Measurements from ENCODE around the gene KCNQ1OT1. TPM values are rescaled to one million over a fixed set of nuclear protein-coding genes. Genes with fewer than 3 reads are reported as not detected.

Gene KCNQ1OT1
- total and polyA plus RNA-seq, 4 donors, result 0.05 to 4.9 (median 0.61) TPM

DNA sequence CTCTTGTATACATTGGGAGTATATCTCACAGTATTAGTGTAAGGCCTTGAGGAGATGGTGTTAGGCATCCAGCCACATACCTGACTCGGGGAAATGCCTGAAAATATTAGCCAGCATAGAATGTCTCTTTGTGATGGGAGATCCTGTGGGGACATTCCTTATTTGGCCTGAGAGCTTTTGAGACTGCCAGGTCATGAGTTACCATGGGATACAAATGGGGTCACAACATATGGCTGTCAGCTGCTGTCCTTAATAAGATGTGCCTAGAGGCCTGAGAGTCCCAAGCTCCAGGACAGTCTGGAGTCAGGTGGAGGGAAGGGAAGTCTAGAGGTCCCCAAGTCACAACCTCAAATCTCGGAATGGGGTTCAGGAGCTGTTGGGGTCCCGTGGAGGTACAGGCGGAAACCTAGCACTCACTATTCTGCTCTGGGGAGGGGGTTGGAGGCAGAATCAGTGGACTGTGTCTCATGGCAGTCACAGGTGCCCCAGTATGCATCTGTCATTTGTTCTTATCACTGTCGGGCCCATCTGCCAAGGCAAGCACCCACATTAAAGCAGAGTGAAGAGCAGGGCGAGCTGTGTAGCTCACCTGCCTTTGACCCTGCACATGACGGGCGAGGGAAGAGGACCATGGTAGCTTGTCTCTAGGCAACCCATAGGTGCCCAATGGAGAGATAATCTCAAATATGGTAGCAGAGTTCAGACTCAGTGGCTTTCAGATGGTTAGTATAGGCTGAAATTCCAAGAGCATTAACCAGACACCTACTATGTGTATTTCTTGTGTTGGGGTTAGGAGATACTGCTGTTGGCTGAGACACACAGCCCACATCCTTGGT, 29.9 kb downstream of the KCNQ1OT1 start:
- H3K36me3 ChIP-seq (ENCODE audit: control insufficient read depth in 4 of 4, insufficient read depth in 3 of 4, low read depth in 1 of 4, low read length in 3 of 4), result no peaks in the 10 kb centered on the region

GRCh38 chr11:2668876-2669275, 30.9 kb downstream of the KCNQ1OT1 start:
- no peak overlapping the region for H3K4me3 ChIP-seq (ENCODE audit: low read depth in 1 of 3, low read length in 3 of 3)
- H3K27ac ChIP-seq (ENCODE audit: low read depth in 1 of 2, low read length in 2 of 2), result no peak overlapping the region
- 61% methylated on average over 5 of the region's 5 CpGs for WGBS
- H3K27me3 ChIP-seq (ENCODE audit: control insufficient read depth in 4 of 4, insufficient read depth in 4 of 4, low read length in 3 of 4), result no peaks in the 10 kb centered on the region
- H3K36me3 ChIP-seq (ENCODE audit: control insufficient read depth in 4 of 4, insufficient read depth in 3 of 4, low read depth in 1 of 4, low read length in 3 of 4), result no peaks in the 10 kb centered on the region
- no peak for TF ChIP-seq SP1 (IDR thresholded peaks at IDR 0.05)
- TF ChIP-seq FOXA2 (IDR thresholded peaks at IDR 0.05), result no peak
- no peak for TF ChIP-seq TAF1 (conservative IDR thresholded peaks at IDR 0.05)
- TF ChIP-seq, protein P1, sequence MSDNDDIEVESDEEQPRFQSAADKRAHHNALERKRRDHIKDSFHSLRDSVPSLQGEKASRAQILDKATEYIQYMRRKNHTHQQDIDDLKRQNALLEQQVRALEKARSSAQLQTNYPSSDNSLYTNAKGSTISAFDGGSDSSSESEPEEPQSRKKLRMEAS (IDR thresholded peaks at IDR 0.05), result no peak
- TF ChIP-seq HNF4G (IDR thresholded peaks at IDR 0.05), result peak; percentile 40
- peak; percentile 33 to 56 for TF ChIP-seq HNF4A (conservative IDR thresholded peaks at IDR 0.05)
- no peak overlapping the region for H3K9ac ChIP-seq (ENCODE audit: low read depth in 1 of 2, low read length in 2 of 2)
- H3K4me1 ChIP-seq (ENCODE audit: control insufficient read depth in 4 of 4, insufficient read depth in 4 of 4, low read length in 3 of 4), result peaks cover 0 to 5% (median 0%) of the 10 kb centered on the region in 4 donors
- DNase-seq (ENCODE audit: low spot score), result peak; percentile 17
- H3K9me3 ChIP-seq (ENCODE audit: control insufficient read depth in 4 of 4, low read length in 3 of 4), result no peaks in the 10 kb centered on the region

More for the DNA sequence above, 29.9 kb downstream of the KCNQ1OT1 start:
- Histone ChIP-seq H3K9ac (ENCODE audit: low read depth in 1 of 2, low read length in 2 of 2) (no peak overlapping the region), H3K4me1 (ENCODE audit: control insufficient read depth in 4 of 4, insufficient read depth in 4 of 4, low read length in 3 of 4) (peaks cover 0 to 5% (median 0%) of the 10 kb centered on the region in 4 donors), H3K9me3 (ENCODE audit: control insufficient read depth in 4 of 4, low read length in 3 of 4) (no peaks in the 10 kb centered on the region), H3K27me3 (ENCODE audit: control insufficient read depth in 4 of 4, insufficient read depth in 4 of 4, low read length in 3 of 4) (no peaks in the 10 kb centered on the region), H3K4me3 (ENCODE audit: low read depth in 1 of 3, low read length in 3 of 3) (no peak overlapping the region), H3K27ac (ENCODE audit: low read depth in 1 of 2, low read length in 2 of 2) (no peak overlapping the region)
- 96% methylated on average over 8 of the region's 8 CpGs for WGBS
- no peak for DNase-seq (ENCODE audit: low spot score)
- TF ChIP-seq EGR1 (IDR thresholded peaks at IDR 0.05; ENCODE audit: low read depth in 2 of 2) (no peak), FOXA1 (IDR thresholded peaks at IDR 0.05) (no peak), HNF4A (conservative IDR thresholded peaks at IDR 0.05) (no peak), SP1 (IDR thresholded peaks at IDR 0.05) (no peak), HNF4G (IDR thresholded peaks at IDR 0.05) (no peak), JUND (IDR thresholded peaks at IDR 0.05) (no peak), FOXA2 (IDR thresholded peaks at IDR 0.05) (no peak)
- TF ChIP-seq, protein P2, sequence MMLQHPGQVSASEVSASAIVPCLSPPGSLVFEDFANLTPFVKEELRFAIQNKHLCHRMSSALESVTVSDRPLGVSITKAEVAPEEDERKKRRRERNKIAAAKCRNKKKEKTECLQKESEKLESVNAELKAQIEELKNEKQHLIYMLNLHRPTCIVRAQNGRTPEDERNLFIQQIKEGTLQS (IDR thresholded peaks at IDR 0.05), result no peak

DNA sequence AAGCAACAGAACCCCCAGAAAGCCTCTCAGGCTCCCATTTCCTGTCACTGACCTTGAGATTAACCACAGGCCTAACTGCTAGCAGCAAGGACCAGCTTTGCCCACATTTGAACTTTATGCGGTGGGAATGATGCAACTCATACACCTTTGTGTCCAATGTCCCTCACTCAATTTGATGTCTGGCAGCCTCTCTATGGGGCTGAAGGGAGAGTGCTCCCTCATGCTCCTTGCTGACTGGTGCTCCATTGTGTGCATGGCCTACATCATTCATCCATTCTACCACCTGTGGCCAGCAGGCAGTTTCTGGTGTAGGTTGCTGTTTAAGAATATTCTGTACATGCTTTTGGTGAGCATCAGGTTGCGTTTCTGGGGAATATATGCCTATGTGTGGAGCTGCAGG, 31.9 kb downstream of the KCNQ1OT1 start:
- WGBS, result 76% methylated on average over 2 of the region's 2 CpGs
- peaks cover 0 to 5% (median 0%) of the 10 kb centered on the region in 4 donors for H3K4me1 ChIP-seq (ENCODE audit: control insufficient read depth in 4 of 4, insufficient read depth in 4 of 4, low read length in 3 of 4)

More for the DNA sequence above, 31.9 kb downstream of the KCNQ1OT1 start:
- H3K4me3 ChIP-seq (ENCODE audit: low read depth in 1 of 3, low read length in 3 of 3), result no peak overlapping the region
- H3K27ac ChIP-seq (ENCODE audit: low read depth in 1 of 2, low read length in 2 of 2), result no peak overlapping the region
- no peaks in the 10 kb centered on the region for H3K9me3 ChIP-seq (ENCODE audit: control insufficient read depth in 4 of 4, low read length in 3 of 4)
- no peaks in the 10 kb centered on the region for H3K27me3 ChIP-seq (ENCODE audit: control insufficient read depth in 4 of 4, insufficient read depth in 4 of 4, low read length in 3 of 4)
- no peak overlapping the region for H3K9ac ChIP-seq (ENCODE audit: low read depth in 1 of 2, low read length in 2 of 2)
- DNase-seq (ENCODE audit: low spot score), result peak; percentile 19
- TF ChIP-seq, protein P1 (IDR thresholded peaks at IDR 0.05), result no peak
- TF ChIP-seq EGR1 (IDR thresholded peaks at IDR 0.05; ENCODE audit: low read depth in 2 of 2), result no peak
- H3K36me3 ChIP-seq (ENCODE audit: control insufficient read depth in 4 of 4, insufficient read depth in 3 of 4, low read depth in 1 of 4, low read length in 3 of 4), result peaks cover 0 to 3% (median 0%) of the 10 kb centered on the region in 4 donors
